Measurements from ENCODE around the gene VKORC1L1.
"Not testable (repeated sequence)": the region's sequence is repeated elsewhere in the genome, so short reads cannot be mapped to it uniquely, and the experiment has no call there.

GRCh38 chr7:65866244-65866643 lies 6.6 kb upstream of the VKORC1L1 start:
- TF ChIP-seq, protein P1, sequence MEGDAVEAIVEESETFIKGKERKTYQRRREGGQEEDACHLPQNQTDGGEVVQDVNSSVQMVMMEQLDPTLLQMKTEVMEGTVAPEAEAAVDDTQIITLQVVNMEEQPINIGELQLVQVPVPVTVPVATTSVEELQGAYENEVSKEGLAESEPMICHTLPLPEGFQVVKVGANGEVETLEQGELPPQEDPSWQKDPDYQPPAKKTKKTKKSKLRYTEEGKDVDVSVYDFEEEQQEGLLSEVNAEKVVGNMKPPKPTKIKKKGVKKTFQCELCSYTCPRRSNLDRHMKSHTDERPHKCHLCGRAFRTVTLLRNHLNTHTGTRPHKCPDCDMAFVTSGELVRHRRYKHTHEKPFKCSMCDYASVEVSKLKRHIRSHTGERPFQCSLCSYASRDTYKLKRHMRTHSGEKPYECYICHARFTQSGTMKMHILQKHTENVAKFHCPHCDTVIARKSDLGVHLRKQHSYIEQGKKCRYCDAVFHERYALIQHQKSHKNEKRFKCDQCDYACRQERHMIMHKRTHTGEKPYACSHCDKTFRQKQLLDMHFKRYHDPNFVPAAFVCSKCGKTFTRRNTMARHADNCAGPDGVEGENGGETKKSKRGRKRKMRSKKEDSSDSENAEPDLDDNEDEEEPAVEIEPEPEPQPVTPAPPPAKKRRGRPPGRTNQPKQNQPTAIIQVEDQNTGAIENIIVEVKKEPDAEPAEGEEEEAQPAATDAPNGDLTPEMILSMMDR (IDR thresholded peaks at IDR 0.05) = not testable (repeated sequence)
- not testable (repeated sequence) for TF ChIP-seq POLR2A (IDR thresholded peaks at IDR 0.05)

Data from adrenal gland (tissue), 5 donors.